T-cell (primary cell): ENCODE measurements around the gene LDHB. TPM values are rescaled to one million over a fixed set of nuclear protein-coding genes. Genes with fewer than 3 reads are reported as not detected.

Experiments
- ATAC-seq, 4 experiments: fragments of 200-7000 bp in 3 of 4; fragments of 150-1000 bp in 1 of 4; cut with Tn5 transposase; replicated peaks in 1 of 4; 1 replicate in 3 of 4; 2 replicates in 1 of 4; pipeline ENCODE4 v1.10.0; 2021; ENCODE audit warnings: moderate library complexity in 3 of 4, mild to moderate bottlenecking in 2 of 4, moderate number of reproducible peaks in 1 of 4
- CTCF ChIA-PET, 2 donors: fragments of 300-600 bp; sonication (Branson Sonifier 250); formaldehyde crosslinking; loops; one replicate each; lab custom pipeline; 2022; ENCODE audit warnings: antibody characterized with exemption in 2 of 2; lab: Charles Lee
- POLR2A ChIA-PET, 2 donors: fragments of 300-600 bp; sonication (Branson Sonifier 250); formaldehyde crosslinking; loops; one replicate each; lab custom pipeline; 2022; ENCODE audit warnings: antibody characterized with exemption in 2 of 2; lab: Charles Lee
- DNase-seq, 35 experiments: peaks; one replicate each; pipeline versions ENCODE4 v3.0.0 to v3.0.0-alpha.2; 2013 to 2023
- H3K27ac ChIP-seq: one replicate; pipeline ENCODE4 v1.5.1; 2013; ENCODE audit warnings: low read length
- H3K27me3 ChIP-seq, 2 experiments: replicated peaks in 1 of 2; 1 replicate in 1 of 2; 2 replicates in 1 of 2; pipeline versions ENCODE4 v1.6.1 to v1.7.0; 2013; ENCODE audit warnings: low read length in 1 of 2, mixed read lengths in 1 of 2; ENCODE audit not compliant: control insufficient read depth in 2 of 2, insufficient read depth in 2 of 2; ENCODE audit errors: extremely low read depth in 1 of 2
- H3K36me3 ChIP-seq, 2 donors: 1 replicate in 1 of 2; 2 replicates in 1 of 2; pipeline versions ENCODE4 v1.6.1 to v1.7.0; 2013; ENCODE audit warnings: low read length in 1 of 2; ENCODE audit not compliant: control insufficient read depth in 2 of 2, insufficient read depth in 1 of 2; ENCODE audit errors: extremely low read depth in 1 of 2
- H3K4me1 ChIP-seq, 2 experiments: 1 replicate in 1 of 2; 2 replicates in 1 of 2; pipeline versions ENCODE4 v1.6.1 to v1.7.0; 2013; ENCODE audit warnings: low read length in 2 of 2, mixed read lengths in 1 of 2; ENCODE audit not compliant: insufficient read depth in 2 of 2, control insufficient read depth in 1 of 2; ENCODE audit errors: extremely low read depth in 1 of 2
- H3K4me3 ChIP-seq, 2 donors: 1 replicate in 1 of 2; 2 replicates in 1 of 2; pipeline versions ENCODE4 v1.5.1 to v1.7.0; 2013; ENCODE audit warnings: mild to moderate bottlenecking in 2 of 2, low read length in 1 of 2, moderate library complexity in 1 of 2; ENCODE audit not compliant: control insufficient read depth in 1 of 2; ENCODE audit errors: extremely low read depth in 1 of 2
- H3K9me3 ChIP-seq: 2 replicates; pipeline ENCODE4 v1.7.0; 2013
- H3K27ac Mint-ChIP-seq, 2 donors: one replicate each; pipeline ENCODE4 v1.8.0; 2020 to 2021; ENCODE audit warnings: mild to moderate bottlenecking in 2 of 2, mixed read lengths in 2 of 2
- H3K27me3 Mint-ChIP-seq, 2 donors: one replicate each; pipeline ENCODE4 v1.8.0; 2021 to 2022; ENCODE audit warnings: mixed read lengths in 2 of 2
- H3K36me3 Mint-ChIP-seq: one replicate; pipeline ENCODE4 v1.8.0; 2021; ENCODE audit warnings: mixed read lengths
- H3K4me1 Mint-ChIP-seq, 3 donors: one replicate each; pipeline ENCODE4 v1.8.0; 2020 to 2022; ENCODE audit warnings: mixed read lengths in 3 of 3, mild to moderate bottlenecking in 1 of 3
- H3K4me3 Mint-ChIP-seq, 3 donors: one replicate each; pipeline ENCODE4 v1.8.0; 2020 to 2022; ENCODE audit warnings: mild to moderate bottlenecking in 3 of 3, mixed read lengths in 3 of 3, moderate library complexity in 3 of 3
- H3K9me3 Mint-ChIP-seq, 3 donors: one replicate each; pipeline ENCODE4 v1.8.0; 2020 to 2022; ENCODE audit warnings: mixed read lengths in 3 of 3
- WGBS: methylation state at CpG from one replicate; pipeline ENCODE4 v1.1.5; 2013; ENCODE audit warnings: missing lambda C conversion rate; ENCODE audit not compliant: insufficient coverage; 5-methylcytosine and 5-hydroxymethylcytosine counted together
- total RNA-seq, 35 experiments: library from RNA in 6 of 35; stranded (reverse) in 6 of 35; fragments of 120-200 nt in 1 of 35; gene quantifications; one replicate each; pipeline versions ENCODE4 v1.2.1 to v1.2.4 and lab custom pipeline; 2013 to 2026

The LDHB gene
- total RNA-seq, 5 donors from 2014 or later (not counting 1 experiment from before 2014, with no cell fraction given): 680 to 879 (median 854) TPM

GRCh38 chr12:21638054-21638891, 19.4 kb downstream of the LDHB start:
- Mint-ChIP-seq H3K4me3 (peak overlapping the region in 1 of 3 donors; percentile 22), H3K36me3 (peaks cover 84% of the 10 kb centered on the region), H3K27me3 (no peaks in the 10 kb centered on the region), H3K4me1 (peaks cover 49 to 65% (median 57%) of the 10 kb centered on the region in 3 donors), H3K9me3 (no peaks in the 10 kb centered on the region), H3K27ac (peak overlapping the region; percentile 81 to 87)
- ATAC-seq (no peak), DNase-seq (no peak)
- CTCF ChIA-PET: interaction anchor here in 1 of 2 donors (0.7 kb wide), 1 partner anchor 167 kb away, joined by 3 read pairs; no protein-coding TSS in a partner anchor
- Histone ChIP-seq H3K36me3 (peaks cover 0 to 74% of the 10 kb centered on the region in 2 donors), H3K27ac (peak overlapping the region; percentile 14), H3K27me3 (no peaks in the 10 kb centered on the region), H3K4me3 (no peak overlapping the region), H3K4me1 (peaks cover 2 to 19% of the 10 kb centered on the region in 2 experiments), H3K9me3 (no peaks in the 10 kb centered on the region)
- POLR2A ChIA-PET: no interaction called here
- WGBS: 100% methylated on average over 1 of the region's 1 CpG

DNA sequence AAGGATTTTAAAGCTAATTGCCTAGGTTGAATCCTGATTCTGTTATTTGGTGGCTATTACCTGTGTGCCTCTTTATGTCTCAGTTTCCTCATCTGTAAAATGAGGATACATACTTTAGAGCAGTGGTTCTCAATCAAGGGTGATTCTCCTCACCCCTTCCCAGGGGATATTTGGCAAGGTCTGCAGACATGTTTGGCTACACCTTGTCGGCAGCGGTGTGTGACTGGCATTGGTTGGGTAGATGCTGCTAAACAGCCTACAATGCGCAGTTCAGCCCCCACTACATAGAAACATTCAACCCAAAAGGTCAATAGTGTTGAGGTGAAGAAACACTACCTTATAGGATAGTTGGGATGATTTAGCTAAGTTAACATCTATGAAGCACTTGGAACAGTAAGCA, 23.4 kb downstream of the LDHB start:
- H3K27me3 Mint-ChIP-seq: no peaks in the 10 kb centered on the region
- H3K36me3 Mint-ChIP-seq: peaks cover 81% of the 10 kb centered on the region
- ATAC-seq (no peak), DNase-seq (no peak)
- CTCF ChIA-PET: interaction anchor here in 1 of 2 donors (1.0 kb wide), 1 partner anchor 19 kb away, joined by 3 read pairs; no protein-coding TSS in a partner anchor
- no peak overlapping the region for H3K4me3 Mint-ChIP-seq
- H3K27me3 ChIP-seq: no peaks in the 10 kb centered on the region
- H3K4me1 ChIP-seq: no peaks in the 10 kb centered on the region
- H3K9me3 ChIP-seq: no peaks in the 10 kb centered on the region
- H3K4me1 Mint-ChIP-seq: peaks cover 22 to 34% (median 30%) of the 10 kb centered on the region in 3 donors
- H3K9me3 Mint-ChIP-seq: peaks cover 0 to 4% (median 0%) of the 10 kb centered on the region in 3 donors
- H3K27ac ChIP-seq: no peak overlapping the region
- H3K4me3 ChIP-seq: no peak overlapping the region
- peaks cover 0 to 42% of the 10 kb centered on the region in 2 donors for H3K36me3 ChIP-seq
- peak overlapping the region; percentile 49 for H3K27ac Mint-ChIP-seq
- POLR2A ChIA-PET: no interaction called here
- WGBS: no CpG with 5 or more reads among the region's 3 CpGs

DNA sequence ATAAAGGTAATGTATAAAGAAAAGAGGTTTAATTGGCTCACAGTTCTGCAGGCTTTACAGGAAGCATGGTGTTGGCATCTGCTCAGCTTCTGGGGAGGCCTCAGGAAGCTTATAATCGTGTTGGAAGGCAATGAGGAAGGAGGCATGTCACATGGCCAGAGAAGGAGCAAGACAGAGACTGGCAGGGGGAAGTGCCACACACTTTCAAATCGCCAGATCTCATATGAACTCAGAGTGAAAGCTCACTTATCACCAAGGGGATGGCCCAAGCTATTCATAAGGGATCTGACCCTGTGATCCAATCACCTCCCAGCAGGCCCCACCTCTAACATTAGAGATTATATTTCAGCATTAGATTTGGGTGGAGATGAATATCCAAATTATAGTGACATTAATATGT, 26.3 kb downstream of the LDHB start:
- Mint-ChIP-seq H3K4me3 (no peak overlapping the region), H3K4me1 (peaks cover 6 to 13% (median 9%) of the 10 kb centered on the region in 3 donors), H3K27ac (peak overlapping the region; percentile 30), H3K36me3 (peaks cover 68% of the 10 kb centered on the region), H3K27me3 (no peaks in the 10 kb centered on the region), H3K9me3 (peaks cover under 1 to 9% (median 3%) of the 10 kb centered on the region in 3 donors)
- Histone ChIP-seq H3K4me3 (no peak overlapping the region), H3K27ac (no peak overlapping the region), H3K36me3 (peaks cover 0 to 21% of the 10 kb centered on the region in 2 donors), H3K4me1 (no peaks in the 10 kb centered on the region), H3K27me3 (no peaks in the 10 kb centered on the region), H3K9me3 (no peaks in the 10 kb centered on the region)
- WGBS: no CpG with 5 or more reads among the region's 2 CpGs
- DNase-seq: no peak
- ATAC-seq: no peak
- ChIA-PET POLR2A (interaction anchor here in 1 of 2 donors (0.6 kb wide), 1 partner anchor 1432 kb away, joined by 3 read pairs; no protein-coding TSS in a partner anchor), CTCF (no interaction called here)

DNA sequence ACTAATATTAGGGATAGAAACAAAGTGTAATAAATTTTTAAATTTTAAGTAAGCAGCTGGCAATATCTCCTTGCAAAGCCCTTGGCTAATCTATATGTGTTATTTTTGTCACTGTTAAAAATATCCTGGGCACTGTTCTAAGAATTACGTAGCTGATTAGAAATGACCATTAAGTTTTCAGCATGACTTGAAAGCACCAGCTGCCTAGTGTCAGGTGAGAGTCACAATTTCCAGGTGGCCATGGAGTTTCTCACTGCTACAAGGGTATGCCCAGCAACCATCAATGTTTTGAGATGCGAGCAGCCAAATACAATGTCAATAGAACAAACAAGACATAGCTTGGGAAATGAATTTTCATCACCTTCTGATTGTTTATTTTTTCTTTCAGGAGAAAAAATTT, 29.7 kb downstream of the LDHB start:
- POLR2A ChIA-PET: no interaction called here
- Mint-ChIP-seq H3K9me3 (peaks cover 10 to 18% (median 13%) of the 10 kb centered on the region in 3 donors), H3K4me1 (peaks cover 0 to 12% (median 5%) of the 10 kb centered on the region in 3 donors), H3K27ac (no peak overlapping the region), H3K4me3 (no peak overlapping the region), H3K27me3 (no peaks in the 10 kb centered on the region), H3K36me3 (peaks cover 54% of the 10 kb centered on the region)
- Histone ChIP-seq H3K4me3 (no peak overlapping the region), H3K27ac (no peak overlapping the region), H3K9me3 (no peaks in the 10 kb centered on the region), H3K36me3 (no peaks in the 10 kb centered on the region), H3K27me3 (no peaks in the 10 kb centered on the region), H3K4me1 (no peaks in the 10 kb centered on the region)
- ATAC-seq (no peak), DNase-seq (no peak)
- WGBS: 100% methylated on average over 1 of the region's 2 CpGs
- CTCF ChIA-PET: interaction anchor here in 1 of 2 donors (1.0 kb wide), 1 partner anchor 52 kb away, joined by 3 read pairs; no protein-coding TSS in a partner anchor

DNA sequence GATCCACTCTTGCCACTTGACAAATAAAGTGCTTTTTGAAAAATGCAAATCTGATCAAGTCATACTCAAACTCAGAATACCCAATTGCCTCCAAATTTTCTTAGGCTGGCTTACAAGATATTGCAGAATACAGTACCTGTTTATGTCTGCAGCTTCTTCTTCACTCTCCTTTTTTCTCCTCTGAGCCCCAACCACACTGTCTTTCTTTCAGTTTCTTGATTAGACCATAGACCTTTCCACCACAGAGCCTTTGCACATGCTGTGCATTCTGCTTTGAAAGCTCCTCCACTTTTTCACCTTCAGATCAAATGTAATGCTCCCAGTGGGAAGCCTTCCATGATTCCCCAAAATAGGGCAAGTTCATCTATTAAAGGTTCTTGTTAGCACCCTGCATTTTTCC, 39.1 kb downstream of the LDHB start:
- Mint-ChIP-seq H3K4me1 (peaks cover 54 to 60% (median 56%) of the 10 kb centered on the region in 3 donors), H3K4me3 (peak overlapping the region in 1 of 3 donors; percentile 9)

GRCh38 chr12:21617030-21617429, 40.6 kb downstream of the LDHB start:
- Histone ChIP-seq H3K4me1 (peaks cover 18 to 40% of the 10 kb centered on the region in 2 experiments), H3K27ac (peak overlapping the region; percentile 75), H3K4me3 (no peak overlapping the region), H3K9me3 (no peaks in the 10 kb centered on the region), H3K36me3 (no peaks in the 10 kb centered on the region), H3K27me3 (no peaks in the 10 kb centered on the region)
- H3K36me3 Mint-ChIP-seq: peaks cover 16% of the 10 kb centered on the region
- POLR2A ChIA-PET: interaction anchor here in 1 of 2 donors (0.7 kb wide), 1 partner anchor 1928 kb away, joined by 5 read pairs; no protein-coding TSS in a partner anchor
- peaks cover 0 to 8% (median 4%) of the 10 kb centered on the region in 3 donors for H3K9me3 Mint-ChIP-seq
- CTCF ChIA-PET: interaction anchor here in 1 of 2 donors (0.6 kb wide), 1 partner anchor 59 kb away, joined by 3 read pairs; no protein-coding TSS in a partner anchor
- H3K27me3 Mint-ChIP-seq: no peaks in the 10 kb centered on the region
- no peak for ATAC-seq
- peak overlapping the region; percentile 95 to 96 for H3K27ac Mint-ChIP-seq
- no peak for DNase-seq
- peak overlapping the region in 1 of 3 donors; percentile 53 for H3K4me3 Mint-ChIP-seq
- H3K4me1 Mint-ChIP-seq: peaks cover 70 to 74% (median 70%) of the 10 kb centered on the region in 3 donors
- WGBS: 90% methylated on average over 2 of the region's 3 CpGs

More for the DNA sequence above, 39.1 kb downstream of the LDHB start:
- Histone ChIP-seq H3K27ac (no peak overlapping the region), H3K4me1 (peaks cover 18 to 28% of the 10 kb centered on the region in 2 experiments), H3K36me3 (no peaks in the 10 kb centered on the region), H3K27me3 (no peaks in the 10 kb centered on the region), H3K9me3 (no peaks in the 10 kb centered on the region), H3K4me3 (no peak overlapping the region)
- Mint-ChIP-seq H3K9me3 (peaks cover 2 to 8% (median 4%) of the 10 kb centered on the region in 3 donors), H3K36me3 (peaks cover 13% of the 10 kb centered on the region), H3K27me3 (no peaks in the 10 kb centered on the region), H3K27ac (peak overlapping the region; percentile 89 to 96)
- ChIA-PET CTCF (interaction anchor here in 1 of 2 donors (1.4 kb wide), 1 partner anchor 62 kb away, joined by 3 read pairs; no protein-coding TSS in a partner anchor), POLR2A (no interaction called here)
- ATAC-seq (no peak), DNase-seq (no peak)
